Epithelial cell of proximal tubule (primary cell): ENCODE measurements around the gene RPL23. TPM values are rescaled to one million over a fixed set of nuclear protein-coding genes. Genes with fewer than 3 reads are reported as not detected.

Source experiments
- DNase-seq: peaks from one replicate; pipeline ENCODE4 v3.0.0-alpha.2; 2011; ENCODE audit warnings: low read depth
- H3K4me3 ChIP-seq: 2 replicates; pipeline ENCODE4 v1.5.1; 2011; ENCODE audit warnings: low read depth, mild to moderate bottlenecking, low read length
- CTCF ChIP-seq: conservative IDR thresholded peaks from 2 replicates; pipeline ENCODE4 v1.5.1; 2012; ENCODE audit warnings: low read depth, mild to moderate bottlenecking, low read length
- total RNA-seq: library from RNA; depleted of rRNA; stranded (reverse); fragments of >200 nt; gene quantifications from 2 replicates; pipeline ENCODE4 v1.2.3, GENCODE V29; 2015

The RPL23 gene
- 1,471 and 1,718 TPM in 2 replicates for total RNA-seq

DNA sequence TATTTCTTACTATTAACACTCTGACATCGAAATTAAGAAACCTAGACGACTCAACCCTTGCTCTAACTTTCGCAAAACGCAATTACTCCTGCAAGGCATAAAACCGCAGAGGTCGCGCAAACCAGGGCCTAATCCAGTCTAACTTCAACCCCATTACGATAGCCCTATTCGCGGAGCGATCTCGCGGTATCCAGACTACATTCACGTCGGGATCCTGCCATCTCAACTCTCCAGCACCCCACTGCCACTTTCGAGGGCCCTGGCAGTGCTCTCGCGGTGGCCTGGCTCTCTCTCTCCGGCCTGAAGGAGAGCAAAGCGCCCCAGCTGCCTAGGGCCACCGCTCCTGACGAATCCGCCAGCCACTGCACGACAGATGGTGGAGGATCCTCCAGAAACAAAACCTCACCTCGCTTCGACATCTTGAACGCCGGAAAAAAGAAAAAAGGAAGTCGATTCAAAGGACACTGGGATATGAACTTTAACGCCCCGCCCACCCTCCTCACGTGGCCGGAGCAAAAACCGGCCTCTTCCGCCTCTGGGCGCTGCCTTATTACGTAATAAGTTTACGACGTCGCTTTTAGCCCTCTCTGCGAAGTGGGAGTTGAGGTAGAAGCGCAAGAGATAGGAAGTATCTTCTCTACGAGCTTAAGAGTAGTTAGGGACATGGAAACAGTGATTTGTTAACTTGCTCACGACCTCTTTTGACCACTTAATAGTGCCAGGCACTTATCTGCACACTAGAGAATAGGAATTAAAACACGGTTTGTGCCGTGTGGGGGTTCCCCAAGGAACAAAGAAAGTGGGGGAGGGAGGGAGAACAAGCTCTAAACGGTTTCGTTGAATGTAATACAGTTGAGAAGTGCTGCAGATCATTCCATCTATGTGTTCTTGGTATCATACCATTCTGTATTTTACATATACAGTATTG is at the start of gene RPL23:
TSS of gene RPL23 (minus strand) at position 430 of the 928 bp plus-strand sequence. CDS start at position 419, 11 bp downstream.
- peak within 1 kb of the TSS; percentile 88 for H3K4me3 ChIP-seq
- no peak for TF ChIP-seq CTCF
- peak; percentile 83 for DNase-seq

DNA sequence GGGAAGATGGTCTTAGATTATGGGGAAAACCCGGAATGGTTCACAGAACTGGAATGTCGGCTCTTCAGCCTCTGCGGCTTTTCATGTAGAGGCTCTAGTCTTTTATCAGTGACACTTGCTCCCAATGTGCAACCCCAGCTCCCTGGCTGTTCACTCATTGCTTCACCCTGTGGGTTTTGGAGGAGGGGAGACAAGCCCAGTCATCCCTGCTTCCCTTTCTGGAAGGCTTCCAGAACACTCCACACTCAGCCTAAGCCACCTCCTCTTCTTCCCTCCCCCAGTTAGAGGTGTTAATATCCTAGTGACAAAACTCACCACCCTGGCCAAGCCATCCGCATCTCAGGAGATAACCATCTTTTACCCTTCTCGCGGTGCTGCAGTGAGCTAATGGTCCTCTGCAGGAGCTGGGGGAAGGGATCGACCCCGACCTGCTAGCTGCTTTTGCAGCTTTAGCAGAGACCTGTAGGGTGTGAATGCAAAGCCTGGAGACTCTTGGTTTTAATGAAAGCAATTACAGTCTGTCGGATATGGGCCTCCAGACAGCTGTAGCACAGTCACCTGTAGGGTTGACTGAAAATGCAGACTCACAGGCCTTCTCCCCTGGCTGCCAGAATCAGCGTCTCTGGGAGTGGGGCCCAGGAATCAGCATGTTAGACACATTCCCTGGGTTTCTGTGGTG is 47.6 kb upstream of the RPL23 start:
- H3K4me3 ChIP-seq: no peak overlapping the region
- peak; percentile 90 for DNase-seq
- no peak for TF ChIP-seq CTCF

DNA sequence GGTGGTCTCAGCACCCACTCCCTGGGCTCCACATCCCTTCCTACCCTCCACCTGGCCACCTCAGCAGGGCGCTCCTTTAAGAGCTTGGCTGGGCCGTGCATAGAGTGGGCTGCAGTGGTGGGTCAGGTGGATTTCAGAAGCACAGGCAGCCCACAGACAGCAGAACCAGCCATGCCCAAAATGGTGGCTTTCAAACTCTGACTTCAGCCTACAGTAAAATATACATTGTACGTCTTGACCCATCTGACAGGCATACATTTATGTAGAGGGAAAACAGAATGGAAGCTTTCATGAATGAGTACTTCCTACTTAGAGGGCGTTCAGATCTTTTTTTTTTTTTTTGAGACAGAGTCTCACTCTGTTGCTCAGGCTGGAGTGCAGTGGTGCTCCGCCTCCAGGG is 45.9 kb upstream of the RPL23 start:
- TF ChIP-seq CTCF: no peak
- DNase-seq: no peak
- H3K4me3 ChIP-seq: no peak overlapping the region

- no peak for TF ChIP-seq CTCF
Observed at GRCh38 chr17:38898812-38899348, 45.4 kb upstream of the RPL23 start.

GRCh38 chr17:38898291-38898679 is 44.8 kb upstream of the RPL23 start:
- no peak overlapping the region for H3K4me3 ChIP-seq
- no peak for TF ChIP-seq CTCF
- DNase-seq: no peak

More at GRCh38 chr17:38898812-38899348, 45.4 kb upstream of the RPL23 start:
- no peak for DNase-seq
- no peak overlapping the region for H3K4me3 ChIP-seq

DNA sequence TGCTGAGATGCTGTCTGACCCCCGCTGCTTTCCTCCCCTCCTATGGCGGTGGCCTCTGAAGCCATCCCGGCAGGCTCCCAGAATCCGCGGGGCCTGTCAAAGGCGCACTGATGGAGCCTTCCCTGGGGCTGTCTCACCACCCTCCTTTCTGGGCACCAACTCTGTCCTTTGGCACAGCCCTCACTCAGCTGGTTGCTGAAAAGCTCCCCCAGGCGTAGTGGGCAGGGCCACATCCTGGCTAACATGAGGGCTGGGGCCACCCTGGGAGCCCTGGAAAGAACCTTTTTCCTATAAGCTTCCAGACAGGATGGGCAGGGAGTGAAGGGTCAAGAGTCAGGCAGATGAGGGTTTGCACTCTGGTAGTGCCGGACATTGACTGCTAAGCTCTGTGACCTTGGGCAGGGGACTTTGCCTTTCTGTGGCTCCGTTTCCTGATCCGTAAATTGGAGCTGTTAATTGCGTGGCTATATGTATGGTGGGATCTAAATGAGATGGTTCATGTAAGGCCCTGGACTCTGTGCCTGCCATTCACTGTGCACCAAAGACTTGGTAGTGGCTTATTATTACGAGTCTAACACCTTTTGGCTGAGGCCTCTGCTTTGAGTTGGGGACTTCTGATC is 44.3 kb upstream of the RPL23 start:
- H3K4me3 ChIP-seq: no peak overlapping the region
- no peak for DNase-seq
- TF ChIP-seq CTCF: no peak
